SK-N-SH (cell line): Measurements from ENCODE around the gene ZNF335. TPM values are rescaled to one million over a fixed set of nuclear protein-coding genes. Genes with fewer than 3 reads are reported as not detected.

Source experiments
- CTCF ChIA-PET: fragments of 300-600, 350-600 bp; formaldehyde crosslinking; extraction: SDS; loops from one replicate; lab custom pipeline; 2021; lab: Yijun Ruan, JAX
- POLR2A ChIA-PET: fragments of 350-600 bp; sonication (Branson Sonifier 250); formaldehyde crosslinking; extraction: SDS; loops from one replicate; lab custom pipeline; 2020; ENCODE audit warnings: antibody characterized with exemption, inconsistent platforms; lab: Yijun Ruan, JAX
- DNase-seq: peaks from one replicate; pipeline ENCODE4 v3.0.0; 2012
- H2AFZ ChIP-seq: fragments of 200-600 bp; sonication (generic); 2 replicates; pipeline ENCODE4 v1.8.1; 2016; ENCODE audit warnings: antibody characterized with exemption, mild to moderate bottlenecking, low read depth
- H3F3A ChIP-seq: fragments of 200-600 bp; sonication (generic); replicated peaks from 2 replicates; pipeline ENCODE3; 2016; ENCODE audit warnings: antibody characterized with exemption, mild to moderate bottlenecking; ENCODE audit not compliant: insufficient read depth
- H3K27ac ChIP-seq, 2 experiments: fragments of 200-500 bp in 1 of 2; fragments of 200-600 bp in 1 of 2; sonication (Bioruptor generic) in 1 of 2; sonication (generic), shearing (Covaris generic) in 1 of 2; 2 replicates each; pipeline versions ENCODE4 v1.5.1 to v1.6.1; 2014 to 2016; ENCODE audit warnings: low read depth in 2 of 2, inconsistent platforms in 1 of 2, low read length in 1 of 2, mild to moderate bottlenecking in 1 of 2, mixed read lengths in 1 of 2
- H3K27me3 ChIP-seq: fragments of 200-600 bp; sonication (generic), shearing (Covaris generic); 2 replicates; pipeline ENCODE4 v1.6.1; 2016; ENCODE audit warnings: mixed run types; ENCODE audit not compliant: insufficient read depth
- H3K36me3 ChIP-seq, 2 experiments: fragments of 200-500 bp in 1 of 2; fragments of 200-600 bp in 1 of 2; sonication (Bioruptor generic) in 1 of 2; sonication (generic) in 1 of 2; replicated peaks in 1 of 2; 2 replicates each; pipeline versions ENCODE3 to v1.5.1; 2014 to 2016; ENCODE audit warnings: low read length in 1 of 2, mild to moderate bottlenecking in 1 of 2; ENCODE audit not compliant: insufficient read depth in 2 of 2, control insufficient read depth in 1 of 2
- H3K4me1 ChIP-seq, 2 experiments: fragments of 200-500 bp in 1 of 2; fragments of 200-600 bp in 1 of 2; sonication (Bioruptor generic) in 1 of 2; sonication (generic), shearing (Covaris generic) in 1 of 2; 2 replicates each; pipeline versions ENCODE4 v1.5.1 to v1.6.1; 2014 to 2016; ENCODE audit warnings: low read depth in 1 of 2, low read length in 1 of 2, mixed run types in 1 of 2; ENCODE audit not compliant: insufficient read depth in 2 of 2, control insufficient read depth in 1 of 2
- H3K4me2 ChIP-seq: fragments of 200-600 bp; sonication (generic), shearing (Covaris generic); 2 replicates; pipeline ENCODE4 v1.6.1; 2017; ENCODE audit warnings: mixed run types
- H3K4me3 ChIP-seq, 2 experiments: fragments of 200-500 bp in 1 of 2; fragments of 200-600 bp in 1 of 2; sonication (Bioruptor generic) in 1 of 2; sonication (generic), shearing (Covaris generic) in 1 of 2; 2 replicates each; pipeline versions ENCODE4 v1.5.1 to v1.8.1; 2014 to 2016; ENCODE audit warnings: low read depth in 2 of 2, inconsistent platforms in 1 of 2, low read length in 1 of 2, mild to moderate bottlenecking in 1 of 2, mixed read lengths in 1 of 2, moderate library complexity in 1 of 2
- H3K79me2 ChIP-seq: fragments of 200-600 bp; sonication (generic); 2 replicates; pipeline ENCODE4 v1.8.1; 2017; ENCODE audit warnings: mild to moderate bottlenecking; ENCODE audit not compliant: insufficient read depth
- H3K9ac ChIP-seq: fragments of 200-600 bp; sonication (generic); 2 replicates; pipeline ENCODE4 v1.6.1; 2017; ENCODE audit warnings: mixed run types
- H3K9me2 ChIP-seq: fragments of 200-600 bp; sonication (generic); 2 replicates; pipeline ENCODE4 v1.6.1; 2017; ENCODE audit warnings: mixed run types
- H3K9me3 ChIP-seq: fragments of 200-600 bp; sonication (generic); 2 replicates; pipeline ENCODE4 v1.6.1; 2017; ENCODE audit warnings: mixed run types, mild to moderate bottlenecking, moderate library complexity
- H4K20me1 ChIP-seq: fragments of 200-600 bp; sonication (generic); 2 replicates; pipeline ENCODE4 v1.6.1; 2017; ENCODE audit warnings: mild to moderate bottlenecking, mixed run types; ENCODE audit not compliant: insufficient read depth
- EZH2phosphoT487 ChIP-seq: fragments of 200-600 bp; sonication (generic); IDR thresholded peaks from 2 replicates; pipeline ENCODE4 v1.6.1; 2017; ENCODE audit warnings: low read depth, mixed run types, mild to moderate bottlenecking, antibody characterized with exemption, moderate library complexity, borderline replicate concordance
- RAD21 ChIP-seq: IDR thresholded peaks from 2 replicates; pipeline ENCODE4 v1.6.1; 2012; ENCODE audit warnings: mild to moderate bottlenecking, low read length
- REST ChIP-seq: IDR thresholded peaks from 2 replicates; pipeline ENCODE4 v1.6.1; 2012; ENCODE audit warnings: mild to moderate bottlenecking, low read depth, low read length, moderate library complexity
- SMC3 ChIP-seq: IDR thresholded peaks from 2 replicates; pipeline ENCODE4 v1.6.1; 2012; ENCODE audit warnings: low read depth, low read length, improper control_type of control experiment
- TCF12 ChIP-seq: IDR thresholded peaks from 2 replicates; pipeline ENCODE4 v1.4.0; 2012
- YY1 ChIP-seq: IDR thresholded peaks from 2 replicates; pipeline ENCODE4 v1.4.0; 2012; ENCODE audit warnings: low read depth, mild to moderate bottlenecking
- WGBS: methylation state at CpG from one replicate; pipeline ENCODE4 v1.1.6; 2017; ENCODE audit warnings: low lambda C conversion rate; 5-methylcytosine and 5-hydroxymethylcytosine counted together
- polyA plus RNA-seq, 3 experiments: library from polyadenylated mRNA; depleted of rRNA; stranded (reverse); fragments of >200 nt; gene quantifications; 2 replicates each; pipeline ENCODE4 v1.2.3, GENCODE V29; 2012
- TF ChIP-seq, protein P1 (sequence below): fragments of 200-600 bp; sonication (generic); IDR thresholded peaks from 2 replicates; pipeline ENCODE4 v1.6.1; 2017; ENCODE audit warnings: antibody characterized with exemption, mild to moderate bottlenecking, moderate library complexity
- TF ChIP-seq, protein P2 (sequence below): IDR thresholded peaks from 2 replicates; pipeline ENCODE4 v1.4.0; 2012; ENCODE audit warnings: low read depth, borderline replicate concordance

ZNF335 gene
- polyA plus RNA-seq, 1 of the 3 experiments (the other 2 are of a cell fraction), result 11.7 TPM

- no peak for TF ChIP-seq REST
Observed at GRCh38 chr20:45970646-45971424, 1.2 kb downstream of the ZNF335 start (continued).

DNA sequence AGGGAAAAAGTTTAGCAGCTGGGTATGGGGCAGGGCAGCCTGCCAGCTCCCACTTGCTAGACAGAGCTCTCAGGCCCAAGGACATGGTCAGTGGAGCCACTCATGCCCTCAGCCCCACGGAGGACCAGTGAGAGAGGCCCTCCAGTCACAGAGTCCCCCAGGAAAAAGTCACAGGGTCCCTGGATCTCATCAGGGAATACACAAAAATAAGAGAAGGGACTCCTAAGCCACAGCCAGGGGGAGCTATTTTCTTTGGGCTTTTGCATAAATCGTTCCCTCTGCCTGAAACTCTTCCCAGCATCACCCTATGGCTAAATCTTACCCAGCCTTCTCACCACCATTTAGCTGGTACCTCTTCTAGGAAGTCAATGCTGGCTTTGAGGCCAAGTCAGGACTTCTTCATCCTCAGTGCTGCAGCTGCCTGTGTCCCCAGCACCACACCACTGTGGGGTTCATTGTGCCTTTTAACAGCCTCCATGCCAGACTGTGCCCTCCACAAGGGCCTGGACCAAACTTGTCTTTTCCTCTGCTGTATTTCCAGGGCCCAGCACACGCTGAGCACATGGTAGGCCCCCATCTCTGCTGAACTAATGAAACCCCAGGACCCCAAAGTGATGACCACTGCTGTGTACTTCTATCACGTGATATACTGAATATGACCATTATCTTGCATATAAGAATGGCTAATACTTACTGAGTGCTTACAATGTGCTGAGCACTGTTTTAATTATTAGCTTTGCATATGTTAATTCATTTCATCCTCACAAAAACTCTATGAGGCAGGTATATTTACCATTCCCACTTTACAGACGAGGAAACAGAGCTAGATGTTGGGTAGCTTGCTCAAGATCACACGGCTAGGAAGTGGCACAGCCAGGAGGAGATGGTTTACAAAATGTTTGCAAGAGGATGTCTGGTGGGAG, 2.0 kb downstream of the ZNF335 start:
- peak overlapping the region; percentile 99 to 100; a peak in 3 of 4 replicates for H3K27ac ChIP-seq
- H4K20me1 ChIP-seq, result no peaks in the 10 kb centered on the region
- peak overlapping the region; percentile 77; the same call in 1 of the 2 replicates for H2AFZ ChIP-seq
- peaks cover 12% of the 10 kb centered on the region for H3F3A ChIP-seq
- H3K36me3 ChIP-seq, result peaks cover 26 to 27% of the 10 kb centered on the region in 2 experiments
- peak overlapping the region; percentile 100; the same call in 1 of the 2 replicates for H3K9ac ChIP-seq
- H3K4me1 ChIP-seq, result peaks cover 9 to 16% of the 10 kb centered on the region in 2 experiments; a peak in 2 of 4 replicates
- H3K9me2 ChIP-seq, result no peaks in the 10 kb centered on the region
- peak overlapping the region; percentile 97 for H3K4me2 ChIP-seq
- no peaks in the 10 kb centered on the region for H3K27me3 ChIP-seq
- CTCF ChIA-PET, result interaction anchor here (0.6 to 4.3 kb wide), 40 partner anchors 9 to 806 kb away, joined by 3 to 51 read pairs (median 4); partner anchors contain the start of genes CTSA, NEURL2 and PCIF1
- peaks cover 32% of the 10 kb centered on the region for H3K79me2 ChIP-seq
- TF ChIP-seq TCF12 (no peak), RAD21 (peak; percentile 55), SMC3 (peak; percentile 35; the same call in 1 of the 2 replicates), YY1 (no peak), EZH2phosphoT487 (no peak)
- TF ChIP-seq, protein P1, sequence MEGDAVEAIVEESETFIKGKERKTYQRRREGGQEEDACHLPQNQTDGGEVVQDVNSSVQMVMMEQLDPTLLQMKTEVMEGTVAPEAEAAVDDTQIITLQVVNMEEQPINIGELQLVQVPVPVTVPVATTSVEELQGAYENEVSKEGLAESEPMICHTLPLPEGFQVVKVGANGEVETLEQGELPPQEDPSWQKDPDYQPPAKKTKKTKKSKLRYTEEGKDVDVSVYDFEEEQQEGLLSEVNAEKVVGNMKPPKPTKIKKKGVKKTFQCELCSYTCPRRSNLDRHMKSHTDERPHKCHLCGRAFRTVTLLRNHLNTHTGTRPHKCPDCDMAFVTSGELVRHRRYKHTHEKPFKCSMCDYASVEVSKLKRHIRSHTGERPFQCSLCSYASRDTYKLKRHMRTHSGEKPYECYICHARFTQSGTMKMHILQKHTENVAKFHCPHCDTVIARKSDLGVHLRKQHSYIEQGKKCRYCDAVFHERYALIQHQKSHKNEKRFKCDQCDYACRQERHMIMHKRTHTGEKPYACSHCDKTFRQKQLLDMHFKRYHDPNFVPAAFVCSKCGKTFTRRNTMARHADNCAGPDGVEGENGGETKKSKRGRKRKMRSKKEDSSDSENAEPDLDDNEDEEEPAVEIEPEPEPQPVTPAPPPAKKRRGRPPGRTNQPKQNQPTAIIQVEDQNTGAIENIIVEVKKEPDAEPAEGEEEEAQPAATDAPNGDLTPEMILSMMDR, result peak; percentile 71
- TF ChIP-seq, protein P2, sequence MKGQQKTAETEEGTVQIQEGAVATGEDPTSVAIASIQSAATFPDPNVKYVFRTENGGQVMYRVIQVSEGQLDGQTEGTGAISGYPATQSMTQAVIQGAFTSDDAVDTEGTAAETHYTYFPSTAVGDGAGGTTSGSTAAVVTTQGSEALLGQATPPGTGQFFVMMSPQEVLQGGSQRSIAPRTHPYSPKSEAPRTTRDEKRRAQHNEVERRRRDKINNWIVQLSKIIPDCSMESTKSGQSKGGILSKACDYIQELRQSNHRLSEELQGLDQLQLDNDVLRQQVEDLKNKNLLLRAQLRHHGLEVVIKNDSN, result no peak
- TF ChIP-seq, all 33 proteins: peak for 3
- Histone ChIP-seq H3K4me3 (peak overlapping the region; percentile 74 to 89), H3K9me3 (no peaks in the 10 kb centered on the region)
- peak; percentile 75 for DNase-seq
- 67% methylated on average over 6 of the region's 6 CpGs for WGBS
- POLR2A ChIA-PET, result interaction anchor here (0.6 to 2.3 kb wide), 6 partner anchors 36 to 118 kb away, joined by 3 to 18 read pairs (median 4); partner anchors contain the start of gene PCIF1
